ENCODE results near the gene CEP89. TPM values are rescaled to one million over a fixed set of nuclear protein-coding genes. Genes with fewer than 3 reads are reported as not detected.

CEP89 gene
- total RNA-seq, 1 experiment from 2014 or later: 14.5 TPM

DNA sequence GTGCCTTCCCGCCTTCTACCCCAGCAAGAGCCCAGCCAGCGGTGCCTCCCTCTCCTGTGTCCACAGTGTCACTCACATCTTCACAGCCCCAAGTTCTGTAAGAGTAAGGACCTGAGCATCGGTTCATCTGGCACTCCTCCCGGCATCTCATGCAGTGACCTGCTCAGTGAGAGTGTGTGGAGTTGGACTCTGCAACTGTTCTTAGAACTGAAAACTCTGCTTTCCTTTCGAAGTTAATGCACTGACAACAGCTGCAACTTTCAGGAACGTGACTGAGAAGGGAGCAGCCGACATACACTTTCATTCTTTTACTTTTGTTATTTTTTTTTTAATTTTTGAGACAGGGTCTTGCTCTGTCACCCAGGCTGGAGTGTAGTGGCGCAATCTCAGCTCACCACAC lies 41.2 kb downstream of the CEP89 start:
- no peaks in the 10 kb centered on the region for H3K4me1 Mint-ChIP-seq (ENCODE audit: low read depth, unreplicated experiment)
- Histone ChIP-seq H3K9me3 (peaks cover 8% of the 10 kb centered on the region; the same call in 1 of the 2 replicates), H3K27me3 (replicated peaks; ENCODE audit: control insufficient read depth, insufficient read depth, low read length) (no peaks in the 10 kb centered on the region), H3K4me3 (ENCODE audit: low read depth, low read length) (no peak overlapping the region), H3K4me1 (no peaks in the 10 kb centered on the region), H3K36me3 (ENCODE audit: control insufficient read depth, insufficient read depth, low read length) (no peaks in the 10 kb centered on the region; the same call in 1 of the 2 replicates)
- no peaks in the 10 kb centered on the region for H3K27me3 Mint-ChIP-seq (ENCODE audit: insufficient read depth, unreplicated experiment)
- BruUV-seq (replicated peaks): no TSS peak
- peaks cover 23% of the 10 kb centered on the region for H3K9me3 Mint-ChIP-seq (ENCODE audit: unreplicated experiment)
- peaks cover 12% of the 10 kb centered on the region for H3K36me3 Mint-ChIP-seq (ENCODE audit: insufficient read depth, unreplicated experiment)
- CTCF ChIA-PET: no interaction called here
- intact Hi-C loops (cut with micrococcal nuclease; ENCODE audit: unreplicated experiment): no loop called here
- no peak overlapping the region for H3K27ac Mint-ChIP-seq (ENCODE audit: unreplicated experiment)
- POLR2A ChIA-PET: no interaction called here
- TF ChIP-seq, protein P1, sequence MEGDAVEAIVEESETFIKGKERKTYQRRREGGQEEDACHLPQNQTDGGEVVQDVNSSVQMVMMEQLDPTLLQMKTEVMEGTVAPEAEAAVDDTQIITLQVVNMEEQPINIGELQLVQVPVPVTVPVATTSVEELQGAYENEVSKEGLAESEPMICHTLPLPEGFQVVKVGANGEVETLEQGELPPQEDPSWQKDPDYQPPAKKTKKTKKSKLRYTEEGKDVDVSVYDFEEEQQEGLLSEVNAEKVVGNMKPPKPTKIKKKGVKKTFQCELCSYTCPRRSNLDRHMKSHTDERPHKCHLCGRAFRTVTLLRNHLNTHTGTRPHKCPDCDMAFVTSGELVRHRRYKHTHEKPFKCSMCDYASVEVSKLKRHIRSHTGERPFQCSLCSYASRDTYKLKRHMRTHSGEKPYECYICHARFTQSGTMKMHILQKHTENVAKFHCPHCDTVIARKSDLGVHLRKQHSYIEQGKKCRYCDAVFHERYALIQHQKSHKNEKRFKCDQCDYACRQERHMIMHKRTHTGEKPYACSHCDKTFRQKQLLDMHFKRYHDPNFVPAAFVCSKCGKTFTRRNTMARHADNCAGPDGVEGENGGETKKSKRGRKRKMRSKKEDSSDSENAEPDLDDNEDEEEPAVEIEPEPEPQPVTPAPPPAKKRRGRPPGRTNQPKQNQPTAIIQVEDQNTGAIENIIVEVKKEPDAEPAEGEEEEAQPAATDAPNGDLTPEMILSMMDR (IDR thresholded peaks at IDR 0.05; ENCODE audit: insufficient read depth in 1 of 2, low read depth in 1 of 2, low read length in 1 of 2, severe bottlenecking in 1 of 2, unreplicated experiment in 1 of 2): no peak
- DNase-seq: no peak
- H3K4me3 Mint-ChIP-seq (ENCODE audit: unreplicated experiment): no peak overlapping the region

DNA sequence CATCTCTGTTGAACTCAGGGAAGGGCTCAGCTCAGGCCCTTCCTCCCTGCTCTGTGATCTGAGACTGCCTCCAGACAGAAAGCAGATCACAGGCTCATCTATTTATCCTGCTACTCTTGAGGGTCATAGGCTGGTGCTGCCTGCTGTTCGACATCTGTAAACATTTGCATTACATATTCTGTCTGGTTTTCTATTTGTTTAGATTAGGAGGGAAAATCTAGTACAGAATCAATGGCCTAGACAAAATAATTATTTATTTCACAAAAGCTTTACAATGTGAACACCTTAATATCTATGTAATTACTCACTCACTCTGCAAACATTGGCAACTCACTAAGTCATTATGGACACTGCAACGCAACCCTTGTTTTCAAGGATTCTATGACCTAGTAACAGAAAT lies 43.0 kb downstream of the CEP89 start:
- POLR2A ChIA-PET: no interaction called here

DNA sequence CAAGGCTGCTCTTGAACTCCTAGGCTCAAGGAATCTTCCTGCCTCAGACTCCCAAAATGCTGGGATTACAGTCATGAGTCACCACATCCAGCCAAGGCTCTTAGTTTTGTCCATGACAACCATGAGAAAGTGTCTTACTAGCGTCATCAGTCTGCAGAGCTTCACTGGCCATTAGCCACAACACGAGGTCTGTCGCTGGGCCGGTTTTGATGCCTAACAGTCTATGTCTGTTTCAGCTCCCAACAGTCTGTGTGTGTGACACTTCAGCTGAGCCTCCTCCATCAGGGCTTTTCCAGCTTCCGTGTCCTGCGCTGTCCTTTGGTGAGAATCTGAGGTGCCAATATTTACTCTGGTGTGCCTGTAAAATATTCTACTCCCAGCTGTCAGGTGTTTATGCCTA lies 47.6 kb downstream of the CEP89 start:
- Mint-ChIP-seq H3K27ac (ENCODE audit: unreplicated experiment) (no peak overlapping the region), H3K4me1 (ENCODE audit: low read depth, unreplicated experiment) (no peaks in the 10 kb centered on the region), H3K27me3 (ENCODE audit: insufficient read depth, unreplicated experiment) (no peaks in the 10 kb centered on the region), H3K36me3 (ENCODE audit: insufficient read depth, unreplicated experiment) (peaks cover 12% of the 10 kb centered on the region), H3K4me3 (ENCODE audit: unreplicated experiment) (no peak overlapping the region), H3K9me3 (ENCODE audit: unreplicated experiment) (peaks cover 23% of the 10 kb centered on the region)
- H3K4me3 ChIP-seq (ENCODE audit: low read depth, low read length): no peak overlapping the region
- no peaks in the 10 kb centered on the region; the same call in 1 of the 2 replicates for H3K36me3 ChIP-seq (ENCODE audit: control insufficient read depth, insufficient read depth, low read length)
- intact Hi-C loops (cut with micrococcal nuclease; ENCODE audit: unreplicated experiment): no loop called here
- TF ChIP-seq, protein P1 (IDR thresholded peaks at IDR 0.05; ENCODE audit: insufficient read depth in 1 of 2, low read depth in 1 of 2, low read length in 1 of 2, severe bottlenecking in 1 of 2, unreplicated experiment in 1 of 2): no peak
- H3K27me3 ChIP-seq (replicated peaks; ENCODE audit: control insufficient read depth, insufficient read depth, low read length): no peaks in the 10 kb centered on the region
- no peaks in the 10 kb centered on the region for H3K4me1 ChIP-seq
- no TSS peak for BruUV-seq (replicated peaks)
- ChIA-PET CTCF (no interaction called here), POLR2A (no interaction called here)
- peaks cover 8% of the 10 kb centered on the region; the same call in 1 of the 2 replicates for H3K9me3 ChIP-seq
- no peak for DNase-seq

More for the DNA sequence above, 43.0 kb downstream of the CEP89 start:
- Histone ChIP-seq H3K4me1 (no peaks in the 10 kb centered on the region), H3K36me3 (ENCODE audit: control insufficient read depth, insufficient read depth, low read length) (no peaks in the 10 kb centered on the region; the same call in 1 of the 2 replicates), H3K4me3 (ENCODE audit: low read depth, low read length) (no peak overlapping the region), H3K9me3 (peaks cover 8% of the 10 kb centered on the region; the same call in 1 of the 2 replicates), H3K27me3 (replicated peaks; ENCODE audit: control insufficient read depth, insufficient read depth, low read length) (no peaks in the 10 kb centered on the region)
- no peaks in the 10 kb centered on the region for H3K27me3 Mint-ChIP-seq (ENCODE audit: insufficient read depth, unreplicated experiment)
- H3K27ac Mint-ChIP-seq (ENCODE audit: unreplicated experiment): no peak overlapping the region
- no peak for DNase-seq
- BruUV-seq (replicated peaks): no TSS peak
- TF ChIP-seq, protein P1 (IDR thresholded peaks at IDR 0.05; ENCODE audit: insufficient read depth in 1 of 2, low read depth in 1 of 2, low read length in 1 of 2, severe bottlenecking in 1 of 2, unreplicated experiment in 1 of 2): no peak
- H3K9me3 Mint-ChIP-seq (ENCODE audit: unreplicated experiment): peaks cover 23% of the 10 kb centered on the region
- peaks cover 12% of the 10 kb centered on the region for H3K36me3 Mint-ChIP-seq (ENCODE audit: insufficient read depth, unreplicated experiment)
- no peak overlapping the region for H3K4me3 Mint-ChIP-seq (ENCODE audit: unreplicated experiment)
- CTCF ChIA-PET: no interaction called here
- intact Hi-C loops (cut with micrococcal nuclease; ENCODE audit: unreplicated experiment): no loop called here
- H3K4me1 Mint-ChIP-seq (ENCODE audit: low read depth, unreplicated experiment): no peaks in the 10 kb centered on the region

All from Caco-2 (cell line).